PC-3 (cell line): ENCODE measurements around the gene AKAP7. TPM values are rescaled to one million over a fixed set of nuclear protein-coding genes. Genes with fewer than 3 reads are reported as not detected.
A peak's percentile ranks its signal among the peaks of the same experiment; 100 is the strongest.

Source experiments
- ATAC-seq: fragments of 200-7000 bp; cut with Tn5 transposase; 2 replicates; pipeline ENCODE4 v1.9.1; 2020; ENCODE audit warnings: mild to moderate bottlenecking, moderate library complexity
- BruUV-seq: library from RNA; stranded (reverse); fragments of 400-500 nt; replicated peaks from 2 replicates; lab custom pipeline; 2021; lab: Mats Ljungman, UMichigan
- CTCF ChIA-PET: fragments of 300-600 bp; sonication (Branson Sonifier 250); formaldehyde crosslinking; loops from one replicate; lab custom pipeline; 2022; ENCODE audit warnings: antibody characterized with exemption; lab: Charles Lee
- POLR2A ChIA-PET: fragments of 300-600 bp; sonication (Branson Sonifier 250); formaldehyde crosslinking; loops from one replicate; lab custom pipeline; 2022; ENCODE audit warnings: antibody characterized with exemption; ENCODE audit not compliant: unreplicated experiment; lab: Charles Lee
- DNase-seq: peaks from one replicate; pipeline ENCODE4 v3.0.0-alpha.2; 2015
- H2AFZ ChIP-seq: fragments of 300-600 bp; sonication (generic); 2 replicates; pipeline ENCODE4 v1.6.0; 2016; ENCODE audit warnings: antibody characterized with exemption, low read length
- H3F3A ChIP-seq: fragments of 300-600 bp; sonication (generic); one replicate; pipeline ENCODE4 v1.6.0; 2017; ENCODE audit warnings: antibody characterized with exemption, low read length, control low read depth, mild to moderate bottlenecking; ENCODE audit not compliant: unreplicated experiment
- H3K27ac ChIP-seq: fragments of 300-600 bp; sonication (generic); 2 replicates; pipeline ENCODE4 v1.5.1; 2016; ENCODE audit warnings: mild to moderate bottlenecking, low read length
- H3K27me3 ChIP-seq: fragments of 300-600 bp; sonication (generic); 2 replicates; pipeline ENCODE4 v1.6.1; 2016; ENCODE audit warnings: low read length, mixed read lengths
- H3K36me3 ChIP-seq: fragments of 300-600 bp; sonication (generic); 2 replicates; pipeline ENCODE4 v1.6.1; 2016; ENCODE audit warnings: low read depth, mixed run types, low read length, mixed read lengths
- H3K4me1 ChIP-seq: fragments of 300-600 bp; sonication (generic); 2 replicates; pipeline ENCODE4 v1.5.1; 2016; ENCODE audit warnings: low read length; ENCODE audit not compliant: insufficient read depth
- H3K4me2 ChIP-seq: fragments of 300-600 bp; sonication (generic); 2 replicates; pipeline ENCODE4 v1.6.0; 2016; ENCODE audit warnings: low read length
- H3K4me3 ChIP-seq: fragments of 300-600 bp; sonication (generic); 2 replicates; pipeline ENCODE4 v1.5.1; 2016; ENCODE audit warnings: mild to moderate bottlenecking, low read length, mixed read lengths
- H3K79me2 ChIP-seq: fragments of 300-600 bp; sonication (generic); 2 replicates; pipeline ENCODE4 v1.6.1; 2017; ENCODE audit warnings: low read length, mixed read lengths
- H3K9ac ChIP-seq: fragments of 300-600 bp; sonication (generic); 2 replicates; pipeline ENCODE4 v1.6.0; 2016; ENCODE audit warnings: mild to moderate bottlenecking, low read length
- H3K9me2 ChIP-seq: fragments of 300-600 bp; sonication (generic); replicated peaks from 2 replicates; pipeline ENCODE4 v1.6.1; 2016; ENCODE audit warnings: mixed run types, low read length, mixed read lengths
- H3K9me3 ChIP-seq: fragments of 300-600 bp; sonication (generic); 2 replicates; pipeline ENCODE4 v1.6.1; 2016; ENCODE audit warnings: low read length, mixed read lengths
- H4K20me1 ChIP-seq: fragments of 300-600 bp; sonication (generic); 2 replicates; pipeline ENCODE4 v1.6.1; 2016; ENCODE audit warnings: low read length, mixed read lengths
- EZH2 ChIP-seq: fragments of 300-600 bp; sonication (generic); IDR thresholded peaks from one replicate; pipeline ENCODE4 v1.6.1; 2017; ENCODE audit warnings: antibody characterized with exemption, mild to moderate bottlenecking, low read length; ENCODE audit not compliant: unreplicated experiment
- EZH2phosphoT487 ChIP-seq: fragments of 300-600 bp; sonication (generic); IDR thresholded peaks from 2 replicates; pipeline ENCODE4 v1.6.1; 2018; ENCODE audit warnings: mild to moderate bottlenecking, antibody characterized with exemption, low read length, borderline replicate concordance
- intact Hi-C: fragments of 100-400 bp; cut with micrococcal nuclease; formaldehyde crosslinking; loops from 2 replicates; pipeline ENCODE4 v1.9.0; 2023
- total RNA-seq: library from RNA; depleted of rRNA; stranded (reverse); fragments of >200 nt; gene quantifications from 2 replicates; pipeline ENCODE4 v1.2.3, GENCODE V29; 2014
- TF ChIP-seq, protein P1 (sequence below): fragments of 300-600 bp; sonication (generic); conservative IDR thresholded peaks from 2 replicates; pipeline ENCODE4 v1.5.1; 2017; ENCODE audit warnings: antibody characterized with exemption, low read depth, mild to moderate bottlenecking, low read length

AKAP7 gene
- total RNA-seq, 1 experiment from 2014 or later, result 3.6 TPM

DNA sequence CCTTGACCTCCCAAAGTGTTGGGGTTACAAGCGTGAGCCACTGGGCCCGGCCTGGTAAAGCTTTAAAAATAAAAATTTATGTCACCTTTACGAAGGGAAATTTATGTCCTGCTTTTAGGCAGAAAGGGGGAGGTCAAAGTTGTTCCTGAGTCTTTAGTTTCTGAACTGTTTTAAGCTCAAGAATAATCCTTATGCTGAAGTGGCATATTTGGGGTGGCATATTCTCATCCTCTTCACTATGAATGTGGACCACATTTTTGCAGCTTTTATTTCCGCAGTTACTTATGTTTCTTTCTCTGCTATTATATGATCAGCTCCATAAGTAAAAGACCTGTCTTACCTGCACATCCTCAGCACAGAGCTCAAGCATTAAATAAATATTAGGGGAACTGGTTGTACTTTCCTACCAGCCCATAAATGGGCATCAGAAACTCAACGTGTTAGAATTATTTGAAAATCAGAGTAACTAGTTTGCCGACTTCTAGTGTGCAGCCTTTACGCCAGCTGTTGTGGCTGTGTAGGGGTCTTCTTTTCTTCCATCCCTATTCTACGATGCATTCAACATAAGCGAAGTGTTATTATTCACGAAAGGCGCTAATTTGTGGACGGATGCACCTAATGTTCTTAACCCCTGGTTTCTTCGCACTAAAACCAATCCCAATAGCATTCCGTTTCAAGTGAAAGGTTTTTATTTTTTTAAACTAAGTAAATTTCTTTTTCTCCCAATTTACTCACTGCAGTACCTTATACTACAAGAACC, 867 bp upstream of the AKAP7 start:
- Histone ChIP-seq H3K9ac (peak overlapping the region; percentile 80), H3K4me1 (peaks cover 17% of the 10 kb centered on the region), H3K27me3 (no peaks in the 10 kb centered on the region), H3F3A (no peaks in the 10 kb centered on the region), H4K20me1 (no peaks in the 10 kb centered on the region), H3K27ac (peak overlapping the region; percentile 31), H3K9me3 (no peaks in the 10 kb centered on the region), H3K79me2 (no peaks in the 10 kb centered on the region), H3K9me2 (no peaks in the 10 kb centered on the region), H3K4me2 (peak overlapping the region; percentile 88), H3K36me3 (no peaks in the 10 kb centered on the region), H3K4me3 (peak overlapping the region; percentile 71), H2AFZ (peak overlapping the region; percentile 64)
- DNase-seq, result no peak
- no peak for ATAC-seq
- TF ChIP-seq EZH2phosphoT487, result no peak
- TF ChIP-seq EZH2, result no peak
- TF ChIP-seq, protein P1, sequence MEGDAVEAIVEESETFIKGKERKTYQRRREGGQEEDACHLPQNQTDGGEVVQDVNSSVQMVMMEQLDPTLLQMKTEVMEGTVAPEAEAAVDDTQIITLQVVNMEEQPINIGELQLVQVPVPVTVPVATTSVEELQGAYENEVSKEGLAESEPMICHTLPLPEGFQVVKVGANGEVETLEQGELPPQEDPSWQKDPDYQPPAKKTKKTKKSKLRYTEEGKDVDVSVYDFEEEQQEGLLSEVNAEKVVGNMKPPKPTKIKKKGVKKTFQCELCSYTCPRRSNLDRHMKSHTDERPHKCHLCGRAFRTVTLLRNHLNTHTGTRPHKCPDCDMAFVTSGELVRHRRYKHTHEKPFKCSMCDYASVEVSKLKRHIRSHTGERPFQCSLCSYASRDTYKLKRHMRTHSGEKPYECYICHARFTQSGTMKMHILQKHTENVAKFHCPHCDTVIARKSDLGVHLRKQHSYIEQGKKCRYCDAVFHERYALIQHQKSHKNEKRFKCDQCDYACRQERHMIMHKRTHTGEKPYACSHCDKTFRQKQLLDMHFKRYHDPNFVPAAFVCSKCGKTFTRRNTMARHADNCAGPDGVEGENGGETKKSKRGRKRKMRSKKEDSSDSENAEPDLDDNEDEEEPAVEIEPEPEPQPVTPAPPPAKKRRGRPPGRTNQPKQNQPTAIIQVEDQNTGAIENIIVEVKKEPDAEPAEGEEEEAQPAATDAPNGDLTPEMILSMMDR, result no peak
- intact Hi-C loops, result no loop called here
- ChIA-PET POLR2A (no interaction called here), CTCF (no interaction called here)
- TSS peak; percentile 72 for BruUV-seq

DNA sequence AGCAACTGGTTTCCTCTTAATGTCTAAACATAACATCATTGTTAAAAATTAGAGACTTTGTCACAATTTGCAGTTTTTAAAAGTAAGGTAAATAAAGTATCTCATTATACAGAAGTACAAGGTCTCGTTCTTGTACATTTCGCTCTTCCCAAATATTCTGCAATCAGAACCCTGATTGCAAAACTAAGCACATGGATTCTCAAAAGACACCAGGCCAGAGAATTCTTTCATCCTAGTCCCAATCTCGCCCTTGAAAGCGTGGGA, 355 bp upstream of the AKAP7 start:
- Histone ChIP-seq H4K20me1 (no peaks in the 10 kb centered on the region), H3K4me1 (peaks cover 17% of the 10 kb centered on the region), H3K27me3 (no peaks in the 10 kb centered on the region), H3F3A (no peaks in the 10 kb centered on the region), H3K9me2 (no peaks in the 10 kb centered on the region), H3K9ac (peak overlapping the region; percentile 80), H3K4me2 (peak overlapping the region; percentile 88), H3K79me2 (no peaks in the 10 kb centered on the region), H3K4me3 (peak overlapping the region; percentile 71), H3K36me3 (no peaks in the 10 kb centered on the region), H3K27ac (peak overlapping the region; percentile 31), H3K9me3 (no peaks in the 10 kb centered on the region), H2AFZ (peak overlapping the region; percentile 64)
- intact Hi-C loops, result no loop called here
- CTCF ChIA-PET, result no interaction called here
- ATAC-seq, result no peak; the same call in 1 of the 2 replicates
- no TSS peak for BruUV-seq
- POLR2A ChIA-PET, result no interaction called here
- DNase-seq, result no peak
- TF ChIP-seq EZH2, result no peak
- no peak for TF ChIP-seq EZH2phosphoT487
- TF ChIP-seq, protein P1, result no peak

DNA sequence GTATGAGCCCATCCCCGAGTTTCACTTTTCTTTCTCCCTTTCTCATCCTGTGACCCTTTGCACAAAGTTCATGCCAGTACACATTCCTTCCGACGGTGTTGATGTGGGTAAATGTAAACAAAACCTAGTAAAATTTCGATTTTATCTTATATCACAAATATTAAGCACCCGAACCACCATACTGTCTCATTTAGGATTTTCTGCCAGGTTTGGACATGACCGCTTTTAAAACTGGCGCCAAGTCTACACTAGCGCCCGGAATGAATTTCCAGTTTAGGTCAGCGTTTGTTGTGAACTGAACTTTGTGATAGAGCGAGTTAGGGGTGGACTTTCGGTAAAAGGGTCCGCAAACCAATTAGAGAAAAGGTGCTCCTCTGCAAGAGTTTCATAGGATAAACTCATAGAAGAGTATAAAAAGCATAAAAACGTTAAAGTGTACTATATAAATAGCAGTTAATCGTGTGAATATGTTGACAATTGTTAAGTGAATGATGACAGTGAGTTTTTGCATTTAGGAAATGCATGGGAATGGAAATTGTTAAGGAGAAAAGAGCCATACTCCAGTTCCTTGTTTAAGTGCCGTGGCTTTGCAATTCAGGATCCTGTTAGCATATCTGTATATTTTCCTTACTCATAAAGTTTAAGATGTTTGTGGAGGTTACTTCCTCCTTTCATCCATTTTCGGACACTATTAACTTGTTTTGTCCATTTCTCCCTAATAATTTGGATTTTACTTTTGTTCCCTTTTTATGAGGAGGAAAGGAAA, 937 bp downstream of the AKAP7 start:
- Histone ChIP-seq H3K27ac (peak overlapping the region; percentile 58), H3K9me2 (no peaks in the 10 kb centered on the region), H3K4me1 (peaks cover 17% of the 10 kb centered on the region), H3K27me3 (no peaks in the 10 kb centered on the region), H3K4me2 (peak overlapping the region; percentile 98), H3K9me3 (no peaks in the 10 kb centered on the region), H3K36me3 (no peaks in the 10 kb centered on the region), H4K20me1 (no peaks in the 10 kb centered on the region), H2AFZ (peak overlapping the region; percentile 99), H3K79me2 (no peaks in the 10 kb centered on the region), H3F3A (no peaks in the 10 kb centered on the region), H3K9ac (peak overlapping the region; percentile 79), H3K4me3 (peak overlapping the region; percentile 73)
- ATAC-seq, result peak; percentile 34
- POLR2A ChIA-PET, result no interaction called here
- BruUV-seq, result TSS peak; percentile 47
- TF ChIP-seq EZH2phosphoT487 (no peak), EZH2 (no peak)
- TF ChIP-seq, protein P1, result no peak
- DNase-seq, result peak; percentile 35
- intact Hi-C loops, result no loop called here
- CTCF ChIA-PET, result no interaction called here
